Tibial nerve (tissue), 4 donors: Measurements from ENCODE around the gene SNX25.

Experiments used
- CTCF ChIP-seq, 5 experiments: fragments of 200-600 bp in 3 of 5; fragments of 450-650 bp in 2 of 5; sonication (generic) in 3 of 5; IDR thresholded peaks; one replicate each; pipeline ENCODE4 v1.5.1; 2016 to 2019; ENCODE audit warnings: antibody characterized with exemption in 5 of 5, mild to moderate bottlenecking in 3 of 5, moderate library complexity in 2 of 5
- EP300 ChIP-seq, 2 donors: sonication (generic); formaldehyde crosslinking; IDR thresholded peaks; one replicate each; pipeline ENCODE4 v1.6.1; 2017; ENCODE audit warnings: antibody characterized with exemption in 2 of 2, mild to moderate bottlenecking in 1 of 2
- POLR2A ChIP-seq, 2 donors: fragments of 450-650 bp; IDR thresholded peaks; one replicate each; pipeline ENCODE4 v1.6.1; 2017; ENCODE audit warnings: antibody characterized with exemption in 2 of 2, mild to moderate bottlenecking in 2 of 2, moderate library complexity in 2 of 2

GRCh38 chr4:185237175-185237574 lies 27.8 kb downstream of the SNX25 start:
- TF ChIP-seq POLR2A (IDR thresholded peaks at IDR 0.05) (no peak), CTCF (IDR thresholded peaks at IDR 0.05) (no peak), EP300 (IDR thresholded peaks at IDR 0.05) (no peak)
